ENCODE measurements around the gene CLTC.
A peak's percentile ranks its signal among the peaks of the same experiment; 100 is the strongest.

Gene CLTC

DNA sequence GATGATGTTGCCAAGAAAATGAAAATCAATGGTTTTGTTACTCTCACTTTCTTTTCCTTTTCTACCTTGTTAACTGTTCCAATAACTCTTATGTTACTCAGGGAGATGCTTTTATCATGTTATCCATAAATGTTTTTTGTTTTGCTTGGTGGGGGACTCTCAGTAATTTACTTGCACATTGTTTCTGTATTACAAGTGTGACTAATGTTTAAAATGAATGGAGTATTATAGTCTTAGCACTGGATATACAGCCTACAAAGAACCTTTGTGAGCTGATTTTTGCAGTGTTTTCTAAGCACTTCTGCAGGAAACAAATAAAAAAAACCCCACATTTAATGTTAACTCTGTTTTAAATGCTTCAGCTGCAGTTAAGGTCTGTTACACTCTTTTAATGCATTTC, 99.8 kb downstream of the CLTC start:
- H3K4me1 Mint-ChIP-seq = peaks cover 41% of the 10 kb centered on the region
- no peak for ATAC-seq
- H3K36me3 Mint-ChIP-seq = peaks cover 7% of the 10 kb centered on the region
- no peak overlapping the region for H3K27ac Mint-ChIP-seq
- no peak for DNase-seq (ENCODE audit: low spot score in 2 of 2)
- H3K9me3 Mint-ChIP-seq = no peaks in the 10 kb centered on the region
- H3K4me3 Mint-ChIP-seq = no peak overlapping the region

DNA sequence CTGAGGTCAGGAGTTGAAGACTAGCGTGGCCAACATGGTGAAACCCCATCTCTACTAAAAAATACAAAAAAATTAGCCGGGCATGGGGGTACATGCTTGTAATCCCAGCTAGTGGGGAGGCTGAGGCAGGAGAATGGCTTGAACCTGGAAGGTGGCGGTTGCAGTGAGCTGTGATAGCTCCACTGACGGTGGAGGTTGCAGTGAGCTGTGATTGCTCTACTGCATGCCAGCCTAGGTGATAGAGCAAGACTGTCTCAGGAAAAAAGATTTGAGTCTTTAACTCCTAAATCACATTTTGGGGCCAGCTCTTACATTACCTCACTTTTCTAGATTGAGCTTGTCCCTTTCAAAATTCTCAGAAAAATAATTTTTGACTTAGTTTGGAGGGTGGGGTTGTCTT, 102.9 kb downstream of the CLTC start:
- Mint-ChIP-seq H3K9me3 (no peaks in the 10 kb centered on the region), H3K4me1 (peaks cover 32% of the 10 kb centered on the region), H3K27ac (peak overlapping the region; percentile 3), H3K4me3 (no peak overlapping the region), H3K36me3 (peaks cover 7% of the 10 kb centered on the region)
- DNase-seq (ENCODE audit: low spot score in 2 of 2) (no peak), ATAC-seq (no peak)

DNA sequence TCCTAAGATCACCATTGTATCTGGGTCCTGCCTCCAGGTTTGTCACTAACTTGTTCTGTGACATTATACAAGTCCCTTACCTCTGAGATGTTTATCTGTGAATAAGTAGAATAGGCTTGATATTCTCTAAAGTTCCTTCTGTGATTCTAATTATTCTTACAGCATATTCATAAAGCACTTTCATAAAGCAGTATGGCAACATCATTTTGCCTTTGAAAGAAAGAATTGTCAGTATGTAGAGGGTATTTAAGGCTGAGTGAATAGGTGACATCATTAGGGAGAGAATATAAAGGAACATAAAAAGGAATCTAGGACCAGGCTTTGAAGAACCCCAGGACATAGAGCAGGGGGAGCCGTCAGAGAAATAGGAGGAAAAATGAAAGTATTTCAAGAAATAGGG, 103.3 kb downstream of the CLTC start:
- Mint-ChIP-seq H3K4me3 (no peak overlapping the region), H3K9me3 (no peaks in the 10 kb centered on the region), H3K4me1 (peaks cover 32% of the 10 kb centered on the region), H3K36me3 (peaks cover 7% of the 10 kb centered on the region), H3K27ac (peak overlapping the region; percentile 3)
- ATAC-seq = no peak
- no peak for DNase-seq (ENCODE audit: low spot score in 2 of 2)

DNA sequence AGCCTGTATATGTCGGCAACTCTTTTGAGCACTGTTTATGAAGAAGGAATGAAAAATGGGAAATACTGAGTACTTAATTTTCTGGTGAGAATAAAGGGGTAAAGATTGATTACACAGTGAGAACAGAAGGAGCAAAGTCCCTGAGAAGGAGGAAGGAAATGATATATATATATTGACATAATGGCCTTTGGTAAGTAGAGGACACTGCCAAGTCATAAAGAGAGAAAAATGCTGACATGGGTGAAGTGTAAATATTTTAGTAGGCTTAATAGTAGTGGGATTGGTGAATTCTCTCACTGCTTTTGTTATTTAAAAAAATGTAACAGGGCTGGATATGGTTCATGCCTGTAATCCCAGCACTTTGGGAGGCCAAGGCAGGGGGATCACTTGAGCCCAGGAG, 103.9 kb downstream of the CLTC start:
- Mint-ChIP-seq H3K4me1 (peaks cover 28% of the 10 kb centered on the region), H3K36me3 (peaks cover 7% of the 10 kb centered on the region), H3K9me3 (no peaks in the 10 kb centered on the region), H3K4me3 (no peak overlapping the region), H3K27ac (peak overlapping the region; percentile 3)
- DNase-seq (ENCODE audit: low spot score in 2 of 2) (no peak), ATAC-seq (no peak)

DNA sequence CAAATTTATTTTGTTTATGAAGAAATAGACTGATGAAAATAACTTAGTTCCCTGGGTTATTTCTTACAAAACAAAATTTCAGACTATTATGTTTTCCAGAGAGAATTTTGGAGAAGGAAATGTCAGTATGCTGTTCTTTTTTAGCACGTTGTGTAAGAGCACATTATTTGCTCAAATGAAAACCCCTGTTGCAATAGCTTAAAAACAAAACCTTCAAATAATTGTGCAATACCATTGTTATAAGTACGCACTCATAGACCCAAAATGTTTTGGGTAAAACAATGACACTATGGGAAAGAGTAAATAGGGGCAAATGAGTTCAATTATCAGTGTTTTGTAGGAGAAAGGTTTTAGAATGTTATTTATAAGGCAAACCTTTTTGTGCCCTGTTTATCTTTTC, 106.0 kb downstream of the CLTC start:
- H3K4me3 Mint-ChIP-seq = no peak overlapping the region

DNA sequence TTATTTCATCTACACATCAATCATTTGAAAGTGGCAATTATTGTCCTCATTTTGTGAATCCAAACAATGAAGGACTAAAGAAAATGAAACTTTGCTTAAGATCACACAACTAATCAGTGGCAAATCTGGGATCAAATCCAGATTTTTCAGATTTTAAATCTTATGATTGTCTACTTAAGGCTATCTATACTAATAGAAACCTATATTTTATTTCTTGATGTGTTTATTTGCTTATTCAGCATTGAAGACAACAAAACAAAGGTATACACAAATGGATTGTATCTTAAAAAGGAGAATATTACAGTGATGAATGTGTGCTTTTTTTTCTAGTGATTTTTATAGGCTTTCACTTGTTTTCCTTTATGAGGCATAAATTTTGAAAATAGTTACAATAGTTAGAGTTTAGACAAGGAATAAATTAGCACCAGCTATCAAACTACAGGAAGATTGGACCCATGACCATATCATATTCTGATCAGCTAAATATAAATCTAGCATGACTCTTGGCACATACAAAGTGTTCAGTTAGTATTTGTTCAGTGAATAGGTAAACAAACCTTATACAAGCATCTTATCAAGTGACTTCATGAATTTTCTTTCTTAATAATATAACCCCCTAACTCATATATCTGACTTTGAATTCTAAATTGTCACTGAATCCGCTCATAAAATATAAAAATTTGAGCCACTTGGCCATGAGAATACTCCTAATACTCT, 108.3 kb downstream of the CLTC start:
- H3K4me1 Mint-ChIP-seq = peaks cover 20% of the 10 kb centered on the region
- H3K9me3 Mint-ChIP-seq = no peaks in the 10 kb centered on the region
- no peak for ATAC-seq
- no peak overlapping the region for H3K4me3 Mint-ChIP-seq
- no peak for DNase-seq (ENCODE audit: low spot score in 2 of 2)
- H3K27ac Mint-ChIP-seq = no peak overlapping the region
- H3K36me3 Mint-ChIP-seq = peaks cover 22% of the 10 kb centered on the region

More for the DNA sequence above, 106.0 kb downstream of the CLTC start:
- Mint-ChIP-seq H3K27ac (no peak overlapping the region), H3K36me3 (peaks cover 7% of the 10 kb centered on the region), H3K9me3 (no peaks in the 10 kb centered on the region), H3K4me1 (peaks cover 22% of the 10 kb centered on the region)
- no peak for DNase-seq (ENCODE audit: low spot score in 2 of 2)
- ATAC-seq = no peak

DNA sequence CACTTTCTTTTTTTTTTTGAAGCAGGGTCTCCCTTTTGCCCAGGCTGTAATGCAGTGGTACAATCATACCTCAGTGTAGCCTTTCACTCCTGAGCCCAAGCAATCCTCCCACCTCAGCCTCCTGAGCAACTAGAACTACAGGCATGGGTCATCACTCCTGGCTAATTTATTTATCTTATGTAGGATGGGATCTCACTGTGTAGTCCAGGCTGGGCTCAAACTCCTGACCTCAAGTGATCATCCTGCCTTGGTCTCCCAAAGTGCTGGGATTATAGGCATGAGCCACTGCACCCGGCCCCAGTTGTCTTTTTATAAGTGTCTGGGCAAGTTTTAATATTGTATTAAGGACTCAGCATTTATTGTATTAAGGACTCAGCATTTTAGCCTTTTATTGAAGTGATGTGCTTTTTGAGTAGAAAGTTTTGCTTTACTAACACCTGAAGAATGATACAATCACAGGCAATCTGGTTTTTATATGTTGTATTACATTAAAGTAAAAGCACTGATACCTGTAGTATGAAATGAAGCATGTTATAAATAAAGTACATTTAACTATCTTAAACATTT, 110.7 kb downstream of the CLTC start:
- DNase-seq (ENCODE audit: low spot score in 2 of 2) (no peak), ATAC-seq (no peak)
- Mint-ChIP-seq H3K9me3 (no peaks in the 10 kb centered on the region), H3K4me1 (peaks cover 6% of the 10 kb centered on the region), H3K4me3 (no peak overlapping the region), H3K36me3 (peaks cover 37% of the 10 kb centered on the region), H3K27ac (no peak overlapping the region)

DNA sequence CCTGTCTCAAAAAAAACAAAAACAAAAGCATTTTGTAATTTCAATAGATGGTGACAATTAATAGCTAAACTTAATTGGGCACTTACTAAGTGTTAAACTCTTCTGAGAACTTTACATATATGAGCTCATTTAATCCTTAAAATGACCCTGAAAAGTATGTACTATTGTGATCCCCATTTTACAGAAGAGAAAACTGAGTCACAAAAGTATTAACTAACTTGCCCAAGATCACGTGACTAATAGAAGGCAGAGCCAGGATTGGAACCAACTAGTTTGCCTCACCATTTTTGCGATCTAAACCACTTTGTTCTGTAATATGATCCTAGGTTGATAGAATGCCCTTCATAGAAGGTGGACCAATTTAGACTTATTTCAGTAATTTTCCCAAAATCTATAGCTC, 114.0 kb downstream of the CLTC start:
- no peak overlapping the region for H3K4me3 Mint-ChIP-seq
- peaks cover 6% of the 10 kb centered on the region for H3K4me1 Mint-ChIP-seq
- H3K27ac Mint-ChIP-seq = no peak overlapping the region
- H3K36me3 Mint-ChIP-seq = peaks cover 66% of the 10 kb centered on the region
- H3K9me3 Mint-ChIP-seq = no peaks in the 10 kb centered on the region
- DNase-seq (ENCODE audit: low spot score in 2 of 2) (no peak), ATAC-seq (no peak)

DNA sequence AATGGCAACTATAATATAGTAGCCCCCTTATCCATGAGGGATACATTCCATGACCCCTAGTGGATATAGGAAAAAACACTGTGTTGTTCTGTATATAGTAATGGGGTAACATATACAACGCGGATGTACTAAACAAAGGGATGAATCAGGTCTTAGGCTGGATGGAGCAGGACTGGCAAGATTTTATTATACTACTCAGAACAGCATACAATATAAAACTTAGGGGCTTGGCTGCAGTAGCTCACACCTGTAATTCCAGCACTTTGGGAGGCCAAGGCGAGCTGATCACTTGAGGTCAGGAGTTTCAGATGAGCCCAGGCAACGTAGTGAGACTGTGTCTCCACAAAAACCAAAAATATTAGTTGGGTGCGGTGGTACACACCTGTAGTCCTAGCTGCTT, 114.5 kb downstream of the CLTC start:
- H3K9me3 Mint-ChIP-seq = no peaks in the 10 kb centered on the region
- ATAC-seq (no peak), DNase-seq (ENCODE audit: low spot score in 2 of 2) (no peak)
- H3K4me1 Mint-ChIP-seq = peaks cover 6% of the 10 kb centered on the region
- H3K36me3 Mint-ChIP-seq = peaks cover 70% of the 10 kb centered on the region
- no peak overlapping the region for H3K4me3 Mint-ChIP-seq
- H3K27ac Mint-ChIP-seq = no peak overlapping the region

DNA sequence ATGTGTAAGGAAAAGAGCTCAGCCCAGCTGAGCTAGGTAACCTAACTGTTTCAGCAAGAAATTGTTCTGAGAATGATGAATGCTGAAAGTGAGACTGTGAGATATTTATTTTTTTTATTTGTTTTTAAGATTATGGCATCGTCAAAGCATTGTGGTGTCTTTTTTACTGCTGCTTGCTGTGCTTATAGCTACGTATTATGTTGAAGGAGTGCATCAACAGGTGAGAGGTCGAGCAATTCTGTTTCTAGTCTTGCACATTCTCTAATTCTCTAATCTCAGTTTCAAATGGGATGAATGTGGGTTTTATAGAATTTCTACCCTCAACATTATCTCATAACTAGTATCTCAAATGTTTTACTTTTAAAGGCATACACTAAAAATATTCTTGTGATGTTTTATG, 117.6 kb downstream of the CLTC start:
- no peak overlapping the region for H3K4me3 Mint-ChIP-seq
- no peaks in the 10 kb centered on the region for H3K4me1 Mint-ChIP-seq
- no peak for DNase-seq (ENCODE audit: low spot score in 2 of 2)
- peaks cover 85% of the 10 kb centered on the region for H3K36me3 Mint-ChIP-seq
- no peak for ATAC-seq
- no peak overlapping the region for H3K27ac Mint-ChIP-seq
- H3K9me3 Mint-ChIP-seq = no peaks in the 10 kb centered on the region

DNA sequence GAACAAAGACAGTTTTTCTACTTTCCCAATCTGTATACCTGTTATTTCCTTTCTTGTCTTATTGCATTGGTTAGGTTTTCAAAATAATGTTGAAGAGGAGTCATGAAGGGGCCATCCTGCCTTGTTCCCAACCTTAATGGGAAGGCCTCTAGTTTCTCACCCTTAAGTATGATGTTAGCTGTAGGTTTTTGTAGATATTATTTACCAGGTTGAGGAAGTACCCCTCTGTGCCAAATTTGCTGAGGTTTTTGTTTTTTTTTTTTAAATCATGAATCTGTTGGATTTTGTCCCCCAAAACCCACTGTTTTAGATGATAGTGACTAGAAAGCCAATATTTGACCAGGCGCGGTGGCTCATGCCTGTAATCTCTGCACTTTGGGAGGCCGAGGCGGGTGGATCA, 124.1 kb downstream of the CLTC start:
- H3K4me1 Mint-ChIP-seq = no peaks in the 10 kb centered on the region
- no peak overlapping the region for H3K27ac Mint-ChIP-seq
- DNase-seq (ENCODE audit: low spot score in 2 of 2) (no peak), ATAC-seq (no peak)
- no peak overlapping the region for H3K4me3 Mint-ChIP-seq
- peaks cover 38% of the 10 kb centered on the region for H3K36me3 Mint-ChIP-seq
- H3K9me3 Mint-ChIP-seq = no peaks in the 10 kb centered on the region

DNA sequence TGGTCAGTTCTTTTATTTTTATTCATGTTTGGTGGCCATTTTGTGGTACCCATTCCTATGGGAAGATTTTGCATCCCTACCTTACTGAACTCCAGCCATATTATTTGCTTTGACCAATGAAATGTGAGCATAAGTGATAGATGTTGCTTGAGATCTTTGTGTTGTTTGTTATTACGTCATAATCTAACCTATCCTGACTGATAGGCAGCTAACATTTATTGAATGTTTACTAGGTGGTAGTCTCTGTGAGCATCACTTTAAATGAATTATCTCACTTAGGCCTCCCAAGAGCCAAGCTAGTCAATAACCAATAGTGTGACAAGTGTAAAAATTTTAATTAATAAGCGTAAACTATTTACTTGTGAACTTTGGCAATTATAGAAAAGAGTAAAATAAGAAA, 125.3 kb downstream of the CLTC start:
- Mint-ChIP-seq H3K4me3 (no peak overlapping the region), H3K9me3 (no peaks in the 10 kb centered on the region), H3K4me1 (no peaks in the 10 kb centered on the region), H3K27ac (no peak overlapping the region), H3K36me3 (peaks cover 26% of the 10 kb centered on the region)
- DNase-seq (ENCODE audit: low spot score in 2 of 2) (no peak), ATAC-seq (no peak)
